HPDE6-E6E7 (cell line): Measurements from ENCODE around the gene TBC1D14.
"Not testable (repeated sequence)": the region's sequence is repeated elsewhere in the genome, so short reads cannot be mapped to it uniquely, and the experiment has no call there.

Experiments used
- DNase-seq: peaks from one replicate; pipeline ENCODE4 v3.0.0; 2011; ENCODE audit warnings: missing footprints; ENCODE audit errors: extremely low spot score

The TBC1D14 gene

GRCh38 chr4:7079909-7080308 is 170.3 kb downstream of the TBC1D14 start:
- DNase-seq: not testable (repeated sequence)
